GM10847 (cell line): ENCODE data around the gene TGIF2.

Source experiments
- POLR2A ChIP-seq: IDR thresholded peaks from 2 replicates; pipeline ENCODE4 v1.6.1; 2011; ENCODE audit not compliant: insufficient read length; ENCODE audit errors: extremely low read depth

The TGIF2 gene

GRCh38 chr20:36573103-36573797, at the start of gene TGIF2:
TGIF2 (plus strand) TSS chr20:36573597; CDS start chr20:36578775, 5,178 bp downstream.
- TF ChIP-seq POLR2A = peak; percentile 73

DNA sequence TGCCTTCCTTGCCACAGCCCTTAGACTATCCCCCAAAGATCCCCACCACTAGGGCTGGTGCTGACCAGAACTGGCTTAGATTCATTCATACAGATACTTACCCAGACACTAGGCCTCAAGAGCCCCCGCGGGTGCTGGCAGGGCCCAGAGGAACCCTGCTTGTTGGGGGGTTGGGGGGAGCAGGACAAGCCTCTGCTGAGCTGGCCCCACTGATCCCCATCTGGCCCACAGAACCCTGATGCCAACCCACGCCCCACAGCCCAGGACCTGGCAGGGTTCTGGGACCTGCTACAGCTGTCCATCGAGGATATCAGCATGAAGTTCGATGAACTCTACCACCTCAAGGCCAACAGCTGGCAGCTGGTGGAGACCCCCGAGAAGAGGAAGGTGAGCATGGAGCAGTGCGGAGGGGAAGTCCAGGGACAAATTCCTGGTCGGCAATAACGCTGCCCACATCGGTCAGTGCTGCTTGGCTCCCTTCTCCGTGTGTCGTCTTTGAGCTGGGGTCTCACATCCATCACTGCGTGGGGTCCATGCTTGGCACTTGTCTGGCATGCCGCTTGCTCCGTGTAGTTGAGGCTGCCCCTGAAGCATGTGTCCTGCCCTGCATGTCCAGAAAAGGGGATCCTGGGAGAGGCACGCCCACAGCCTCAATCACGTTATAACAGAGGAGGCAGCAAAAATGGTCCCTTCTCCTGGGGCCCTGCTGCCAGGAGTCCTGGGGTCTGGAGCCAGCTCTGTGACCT, 47.6 kb upstream of the TGIF2 start:
- TF ChIP-seq POLR2A = no peak

DNA sequence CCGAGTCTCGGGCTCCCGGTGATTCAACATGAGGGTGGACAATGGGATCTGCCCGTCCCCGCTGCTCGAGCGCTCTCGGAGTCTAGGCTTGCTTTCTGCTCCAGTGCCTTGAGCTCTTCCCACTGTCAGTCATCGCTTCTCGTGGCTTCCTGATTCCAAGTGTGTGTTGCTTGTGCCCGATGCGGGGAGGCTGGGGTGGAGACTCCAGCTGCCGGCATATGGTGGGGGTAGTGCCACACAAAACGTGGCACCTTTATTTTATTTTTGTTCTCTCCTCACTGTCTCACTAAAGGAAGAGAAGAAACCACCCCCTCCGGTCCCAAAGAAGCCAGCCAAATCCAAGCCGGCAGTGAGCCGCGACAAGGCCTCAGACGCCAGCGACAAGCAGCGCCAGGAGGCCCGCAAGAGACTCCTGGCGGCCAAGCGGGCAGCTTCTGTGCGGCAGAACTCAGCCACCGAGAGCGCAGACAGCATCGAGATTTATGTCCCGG, 46.8 kb upstream of the TGIF2 start:
- TF ChIP-seq POLR2A = no peak

DNA sequence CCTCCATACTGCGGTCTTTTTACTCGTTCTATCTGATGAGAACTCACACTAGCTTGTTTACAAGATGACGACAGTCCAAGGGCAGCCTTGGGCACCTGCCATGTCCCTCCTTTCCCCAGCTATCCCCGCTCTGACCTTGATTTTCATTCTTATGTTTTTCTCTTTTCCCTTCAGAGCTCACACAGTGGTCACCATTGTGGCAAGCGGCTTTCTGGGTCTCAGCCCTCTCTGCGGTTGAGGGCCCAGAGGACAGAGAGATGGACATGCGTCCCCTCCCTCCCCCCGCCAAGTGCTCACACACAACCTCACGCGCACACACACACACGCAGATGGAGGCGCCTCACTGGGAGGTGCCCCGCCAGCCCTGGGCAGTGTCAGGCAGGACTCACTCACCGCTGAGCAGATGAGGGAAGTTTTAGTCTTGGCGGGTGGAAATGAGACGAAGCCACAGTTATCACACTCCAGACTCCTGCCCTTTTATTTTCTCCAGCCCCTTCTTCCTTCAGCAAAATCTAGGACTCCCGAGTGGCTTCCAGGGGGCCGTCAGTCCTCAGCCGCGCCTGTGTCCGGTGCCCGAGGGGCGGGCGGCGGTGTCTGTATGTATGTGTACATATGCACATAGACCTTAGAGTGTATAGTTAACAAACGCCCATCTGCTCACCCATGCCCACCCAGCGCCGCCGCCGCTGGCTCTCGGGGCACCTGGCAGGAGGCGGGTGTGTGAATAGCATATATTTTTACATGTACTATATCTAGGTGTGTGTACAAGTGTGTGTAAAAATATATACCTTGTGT, 45.9 kb upstream of the TGIF2 start:
- no peak for TF ChIP-seq POLR2A

DNA sequence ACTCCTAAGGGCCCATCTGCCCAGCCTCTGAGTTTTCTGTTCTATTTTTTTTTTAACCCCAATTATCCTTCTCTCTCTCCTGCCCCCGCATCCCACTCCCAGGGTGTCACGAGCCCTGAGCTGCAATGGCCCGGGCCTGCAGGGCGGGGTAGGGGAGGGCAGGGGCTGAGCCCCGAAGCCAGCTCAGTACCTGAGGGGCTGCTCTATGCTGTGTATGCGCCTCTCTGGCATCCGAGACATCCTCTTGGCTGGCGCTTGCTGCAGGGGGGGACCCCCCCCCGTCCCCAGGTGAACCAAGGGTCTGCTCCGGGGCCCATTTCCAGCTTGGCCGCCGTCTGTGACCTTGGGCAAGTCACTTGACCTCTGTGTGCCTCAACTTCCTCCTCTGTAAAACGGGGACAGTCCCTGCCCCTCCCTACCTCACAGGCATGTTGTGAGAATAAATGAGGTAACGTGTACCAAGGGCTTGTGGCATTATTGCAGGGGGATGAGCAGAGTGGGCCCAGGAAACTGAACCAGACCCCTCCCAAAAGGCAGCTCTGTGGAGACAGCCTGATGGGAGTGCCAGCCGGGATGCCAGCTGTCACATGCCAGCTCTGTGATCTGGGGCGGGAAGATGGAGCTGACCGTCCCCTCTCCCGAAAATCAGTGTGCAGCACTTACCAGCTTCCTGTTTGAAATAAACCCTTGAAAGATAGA, 45.1 kb upstream of the TGIF2 start:
- no peak for TF ChIP-seq POLR2A

GRCh38 chr20:36528875-36529417, 44.5 kb upstream of the TGIF2 start:
- TF ChIP-seq POLR2A = no peak

GRCh38 chr20:36532388-36532787, 41.0 kb upstream of the TGIF2 start:
- no peak for TF ChIP-seq POLR2A

DNA sequence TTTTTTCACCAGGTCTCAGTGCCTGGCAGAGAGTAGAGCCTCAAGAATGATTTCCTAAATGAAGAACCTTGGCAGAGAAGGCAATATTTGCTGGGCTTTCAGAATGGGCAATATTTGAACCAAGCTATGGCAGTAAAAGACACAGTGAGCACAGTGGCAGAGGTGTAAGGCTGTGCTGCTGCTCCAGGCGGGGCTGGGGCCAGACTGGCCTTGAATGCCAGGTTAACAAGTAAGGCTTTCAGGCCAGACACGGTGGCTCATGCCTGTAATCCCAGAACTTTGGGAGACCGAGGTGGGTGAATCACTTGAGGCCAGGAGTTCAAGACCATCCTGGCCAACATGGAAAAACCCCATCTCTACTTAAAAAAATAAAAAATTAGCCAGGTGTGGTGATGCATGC, 40.6 kb upstream of the TGIF2 start:
- TF ChIP-seq POLR2A = no peak

DNA sequence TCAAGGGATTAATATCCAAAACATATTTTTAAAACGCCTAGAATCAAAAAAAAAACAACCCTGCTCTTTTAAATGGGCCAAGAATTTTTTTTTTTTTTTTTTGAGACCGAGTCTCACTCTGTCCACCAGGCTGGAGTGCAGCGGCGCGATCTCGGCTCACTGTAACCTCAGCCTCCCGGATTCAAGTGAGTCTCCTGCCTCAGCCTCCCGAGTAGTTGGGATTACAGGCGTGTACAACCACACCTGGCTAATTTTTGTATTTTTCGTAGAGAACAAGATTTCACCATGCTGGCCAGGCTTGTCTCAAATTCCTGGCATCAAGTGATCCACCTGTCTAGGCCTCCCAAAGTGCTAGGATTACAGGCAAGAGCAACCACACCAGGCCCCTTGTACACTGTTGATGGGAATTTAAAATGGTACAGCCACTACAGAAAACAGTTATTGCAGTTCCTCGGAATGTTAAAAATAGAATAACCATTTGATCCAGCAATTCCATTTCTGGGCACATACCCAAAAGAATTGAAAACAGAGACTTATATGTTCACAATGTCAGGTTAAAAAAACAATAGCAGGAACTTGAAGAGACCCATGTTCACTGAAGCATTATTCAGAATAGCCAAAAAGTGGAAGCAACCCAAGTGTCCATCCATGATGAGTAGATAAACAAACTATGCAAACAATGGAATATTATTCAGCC, 35.2 kb upstream of the TGIF2 start:
- TF ChIP-seq POLR2A = no peak

DNA sequence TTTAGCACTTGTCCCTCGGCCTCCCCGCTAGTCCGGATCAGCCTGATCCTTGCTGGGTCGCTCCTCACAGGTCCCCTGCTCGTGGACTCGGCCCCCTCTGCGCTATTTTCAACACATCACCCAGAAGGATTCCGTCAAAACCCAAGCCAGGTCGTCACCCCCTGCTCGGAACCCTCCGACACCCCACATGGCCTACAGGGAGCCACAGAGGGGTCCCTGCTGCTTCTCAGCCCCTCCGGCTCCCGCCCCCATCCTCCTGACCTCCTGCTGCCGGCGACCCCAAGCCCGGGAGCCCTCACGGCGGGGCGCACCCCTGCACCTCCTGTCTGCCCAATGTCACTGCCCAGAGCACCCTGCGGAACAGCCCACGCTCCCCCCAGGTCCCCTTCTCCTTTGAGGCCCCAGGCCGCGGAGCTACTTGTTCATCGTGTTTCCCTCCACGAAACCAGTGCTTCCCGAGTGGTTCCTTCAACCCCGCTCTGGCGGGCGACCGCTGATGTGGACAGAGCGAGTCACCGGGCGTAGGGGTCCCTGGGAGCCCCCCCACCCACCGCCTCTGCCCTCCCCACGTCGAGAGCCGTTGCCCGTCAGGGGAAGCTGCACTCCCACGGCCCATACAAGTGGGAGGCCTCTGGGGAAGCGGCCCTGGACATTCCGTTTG, 32.7 kb upstream of the TGIF2 start:
- TF ChIP-seq POLR2A = no peak

DNA sequence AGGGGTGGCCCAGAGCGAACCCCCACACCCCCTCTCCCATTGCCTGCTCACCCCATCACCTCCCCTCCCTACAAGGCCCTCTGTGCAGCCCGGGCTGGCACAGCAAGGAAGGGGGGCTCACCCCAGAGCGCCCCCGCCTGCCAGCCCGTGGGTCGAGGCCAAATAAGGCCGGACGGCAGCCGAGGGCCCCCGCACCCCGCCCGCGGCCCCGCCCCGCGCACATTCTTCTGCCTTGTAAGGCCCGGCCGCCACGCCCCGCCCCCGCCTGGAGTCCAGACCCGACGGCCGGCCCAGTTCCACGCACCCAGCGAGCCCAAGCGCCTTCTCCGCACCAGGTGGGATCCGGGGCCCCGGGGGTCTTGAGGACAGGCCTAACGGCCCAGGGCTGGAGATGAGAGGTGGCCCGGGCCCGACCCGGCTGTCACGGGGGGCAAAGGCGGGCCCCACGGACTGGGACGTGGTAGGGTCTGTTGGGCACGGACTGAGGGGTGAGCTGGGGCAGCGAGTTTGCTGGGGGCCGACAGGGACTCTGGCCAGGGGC, 32.1 kb upstream of the TGIF2 start, which contains the start of gene MYL9:
Gene MYL9, plus strand, starts transcription at position 293 of the 541 bp plus-strand sequence. CDS start 3,366 bp downstream, outside the sequence.
- TF ChIP-seq POLR2A = no peak

DNA sequence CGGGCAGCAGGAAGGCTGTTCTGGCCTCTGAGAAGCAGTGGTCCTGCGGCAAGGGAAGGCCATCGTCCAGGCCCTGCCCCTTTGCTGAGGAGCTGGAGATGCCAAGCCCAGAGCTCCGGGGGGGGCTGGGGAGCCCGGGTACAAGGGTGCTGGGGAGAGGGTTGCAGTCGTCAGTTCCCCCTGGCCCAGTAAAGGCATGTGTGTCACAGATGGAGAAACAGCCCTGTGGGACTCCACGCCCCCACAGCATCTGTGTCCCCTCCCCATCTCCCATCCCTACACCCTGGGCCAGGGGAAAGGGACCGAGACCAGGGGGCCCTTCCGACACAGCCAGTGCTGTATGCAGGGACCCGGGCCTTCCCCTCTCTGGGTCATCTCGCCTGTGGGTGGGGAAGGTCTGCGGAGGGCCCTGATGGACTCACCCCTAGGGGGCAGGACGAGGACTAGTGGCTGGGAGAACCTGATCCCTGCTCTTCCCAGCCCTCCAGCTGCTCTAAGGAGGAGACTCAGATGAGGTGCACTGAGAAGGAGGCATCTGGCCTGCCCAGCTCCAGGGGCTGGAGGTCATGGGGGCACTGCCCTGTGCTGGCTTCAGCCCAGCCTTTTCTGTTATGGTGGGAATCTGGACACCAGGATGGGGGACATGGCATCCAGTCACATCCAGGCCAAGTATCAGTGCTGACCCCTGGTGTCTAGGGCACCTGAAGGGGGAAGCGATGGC, 31.5 kb upstream of the TGIF2 start:
- no peak for TF ChIP-seq POLR2A
